LNCAP (cell line): ENCODE measurements around the gene IFNG-AS1.

Experiments
- TF ChIP-seq, protein P1 (sequence below): fragments of 450-650 bp; IDR thresholded peaks from 2 replicates; pipeline ENCODE4 v1.5.1; 2017; ENCODE audit warnings: mild to moderate bottlenecking

Gene IFNG-AS1

DNA sequence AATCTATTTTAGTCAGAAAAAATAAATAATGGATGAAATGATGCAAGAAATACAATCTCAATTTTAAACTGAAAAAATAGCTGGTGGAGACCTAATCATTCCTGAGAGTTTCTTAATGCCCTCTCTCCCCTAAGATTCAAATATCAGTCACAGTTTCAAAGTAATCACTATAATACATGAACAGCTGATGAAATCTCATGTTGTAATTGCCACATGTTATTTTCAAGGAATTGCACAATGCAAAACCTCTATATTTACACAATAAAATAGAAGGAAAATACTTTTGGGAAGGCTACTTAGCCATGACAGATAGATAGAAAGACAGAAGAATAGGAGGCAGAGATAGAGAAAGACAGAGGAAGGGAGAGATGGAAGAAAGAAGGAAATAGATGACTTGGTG, 18.2 kb downstream of the IFNG-AS1 start:
- TF ChIP-seq, protein P1, sequence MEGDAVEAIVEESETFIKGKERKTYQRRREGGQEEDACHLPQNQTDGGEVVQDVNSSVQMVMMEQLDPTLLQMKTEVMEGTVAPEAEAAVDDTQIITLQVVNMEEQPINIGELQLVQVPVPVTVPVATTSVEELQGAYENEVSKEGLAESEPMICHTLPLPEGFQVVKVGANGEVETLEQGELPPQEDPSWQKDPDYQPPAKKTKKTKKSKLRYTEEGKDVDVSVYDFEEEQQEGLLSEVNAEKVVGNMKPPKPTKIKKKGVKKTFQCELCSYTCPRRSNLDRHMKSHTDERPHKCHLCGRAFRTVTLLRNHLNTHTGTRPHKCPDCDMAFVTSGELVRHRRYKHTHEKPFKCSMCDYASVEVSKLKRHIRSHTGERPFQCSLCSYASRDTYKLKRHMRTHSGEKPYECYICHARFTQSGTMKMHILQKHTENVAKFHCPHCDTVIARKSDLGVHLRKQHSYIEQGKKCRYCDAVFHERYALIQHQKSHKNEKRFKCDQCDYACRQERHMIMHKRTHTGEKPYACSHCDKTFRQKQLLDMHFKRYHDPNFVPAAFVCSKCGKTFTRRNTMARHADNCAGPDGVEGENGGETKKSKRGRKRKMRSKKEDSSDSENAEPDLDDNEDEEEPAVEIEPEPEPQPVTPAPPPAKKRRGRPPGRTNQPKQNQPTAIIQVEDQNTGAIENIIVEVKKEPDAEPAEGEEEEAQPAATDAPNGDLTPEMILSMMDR, result no peak

DNA sequence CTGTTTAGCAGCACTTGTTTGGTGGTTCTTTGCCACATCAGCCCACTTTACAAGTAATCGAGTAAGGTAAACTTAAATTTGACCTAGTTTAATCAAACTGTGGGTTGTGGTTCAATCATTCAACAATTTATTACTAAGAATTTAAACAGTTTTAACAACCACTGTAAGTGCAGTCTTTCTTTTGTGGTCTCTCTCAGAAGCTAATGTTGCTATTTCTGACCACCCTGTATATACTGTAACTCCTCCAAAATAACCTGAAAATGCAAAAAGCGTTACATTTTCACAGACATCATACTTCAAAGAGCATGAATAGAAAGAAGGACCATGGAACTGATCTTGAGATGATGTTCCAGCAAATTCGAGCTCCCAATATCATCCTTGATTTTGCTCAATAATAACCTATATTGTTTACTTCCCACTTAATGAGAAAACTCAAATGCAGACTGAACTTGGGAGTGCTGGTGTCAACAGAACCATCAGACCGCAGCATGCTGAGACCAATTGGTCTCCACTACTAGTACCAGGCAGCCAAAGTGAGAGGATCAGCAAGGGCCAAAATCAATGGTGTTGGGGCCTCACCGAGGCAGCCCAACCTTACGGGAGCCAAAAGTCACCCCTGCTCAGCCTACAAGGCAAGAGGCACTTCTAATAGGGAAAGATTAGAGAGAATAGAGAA, 22.1 kb downstream of the IFNG-AS1 start:
- TF ChIP-seq, protein P1, result no peak

GRCh38 chr12:68011882-68012207, 22.6 kb downstream of the IFNG-AS1 start:
- TF ChIP-seq, protein P1, result no peak

DNA sequence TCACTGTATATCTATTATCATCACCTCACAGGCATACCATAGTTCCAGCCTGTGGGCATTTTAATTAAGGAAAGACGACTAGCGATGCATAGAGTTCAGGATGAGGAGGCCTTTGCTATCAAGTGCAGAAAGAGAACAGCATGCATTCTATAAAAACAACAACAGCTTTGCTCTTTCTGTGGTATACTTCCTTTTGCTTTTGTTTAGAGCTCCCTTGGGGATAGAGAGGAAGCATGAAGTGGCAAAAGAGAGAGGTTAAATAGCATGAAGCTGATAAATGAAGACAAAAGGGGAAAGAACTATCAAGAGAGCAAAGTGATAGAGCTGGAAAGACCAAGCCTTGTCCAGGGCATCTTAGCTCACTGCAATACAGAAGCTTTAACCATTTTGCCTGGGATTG, 23.5 kb downstream of the IFNG-AS1 start:
- TF ChIP-seq, protein P1, result no peak

DNA sequence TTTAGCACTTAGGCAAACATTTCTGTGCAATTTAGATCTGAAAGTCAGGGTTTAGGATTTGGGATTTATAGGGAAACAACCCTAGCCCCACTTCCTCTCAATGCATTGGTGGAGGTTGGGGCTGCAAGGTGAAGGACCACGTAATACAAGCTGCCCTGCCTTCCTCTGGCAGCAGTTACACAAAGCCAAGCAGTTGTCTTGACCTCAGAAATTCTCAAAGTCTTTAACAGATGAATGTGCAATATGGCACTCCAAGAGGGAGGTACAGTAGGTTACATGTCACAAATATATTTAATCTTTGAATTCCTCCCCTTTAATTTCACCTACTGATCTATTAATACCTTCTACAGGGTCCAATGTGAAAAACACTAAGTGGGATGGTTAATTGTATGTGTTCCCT, 23.9 kb downstream of the IFNG-AS1 start:
- TF ChIP-seq, protein P1, result no peak

- TF ChIP-seq, protein P1, result no peak
Measured at GRCh38 chr12:68016136-68016535, 26.9 kb downstream of the IFNG-AS1 start.

DNA sequence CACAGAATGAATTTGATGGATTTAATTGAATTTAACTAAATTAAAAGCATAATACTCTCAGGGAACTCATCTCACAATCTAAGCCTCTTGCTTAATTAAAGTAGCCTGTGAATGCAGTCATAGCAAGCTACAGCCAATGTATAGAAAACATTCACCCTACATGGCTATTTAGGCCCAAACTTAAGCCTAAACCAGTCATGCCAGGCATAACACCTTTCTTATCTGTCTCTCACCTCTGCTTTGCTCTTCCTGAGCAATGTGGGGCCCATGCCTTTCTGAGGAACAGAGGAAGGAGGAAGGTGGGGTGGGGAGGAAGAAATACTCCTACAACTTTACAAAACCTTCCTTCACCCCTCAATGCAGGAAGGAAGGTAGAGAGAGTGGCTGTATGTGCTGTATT, 29.1 kb downstream of the IFNG-AS1 start:
- TF ChIP-seq, protein P1, result no peak

DNA sequence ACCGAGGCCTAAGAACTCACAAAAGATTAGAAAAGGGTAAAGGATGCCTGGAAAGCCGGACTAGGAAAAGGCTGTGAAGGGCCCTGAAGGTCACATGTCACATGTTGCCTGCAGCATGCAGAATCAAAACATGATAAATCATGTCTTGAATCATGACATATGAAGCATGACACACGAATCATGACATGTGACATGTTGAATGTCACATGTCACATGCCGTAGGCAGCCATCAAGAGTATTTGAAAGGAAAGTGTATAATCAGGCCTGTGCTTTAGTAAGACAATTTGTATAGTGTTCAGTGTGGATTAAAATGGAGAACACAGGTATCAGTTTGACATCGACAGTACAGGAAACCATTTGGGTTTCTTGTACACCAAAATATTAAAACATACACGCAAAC, 30.8 kb downstream of the IFNG-AS1 start:
- TF ChIP-seq, protein P1, result no peak
